Gastrocnemius medialis (tissue), 4 donors: ENCODE results near the gene SCNN1G.

Source experiments
- CTCF ChIP-seq, 5 experiments: fragments of 450-650 bp in 3 of 5; fragments of 200-600 bp in 2 of 5; sonication (generic) in 2 of 5; IDR thresholded peaks in 4 of 5; conservative IDR thresholded peaks in 1 of 5; 1 replicate in 4 of 5; 2 replicates in 1 of 5; pipeline ENCODE4 v1.5.1; 2016 to 2019; ENCODE audit warnings: antibody characterized with exemption in 5 of 5, mild to moderate bottlenecking in 3 of 5, moderate library complexity in 3 of 5
- POLR2A ChIP-seq, 2 donors: fragments of 450-650 bp; IDR thresholded peaks; one replicate each; pipeline ENCODE4 v1.6.1; 2017; ENCODE audit warnings: antibody characterized with exemption in 2 of 2, mild to moderate bottlenecking in 2 of 2, moderate library complexity in 2 of 2

DNA sequence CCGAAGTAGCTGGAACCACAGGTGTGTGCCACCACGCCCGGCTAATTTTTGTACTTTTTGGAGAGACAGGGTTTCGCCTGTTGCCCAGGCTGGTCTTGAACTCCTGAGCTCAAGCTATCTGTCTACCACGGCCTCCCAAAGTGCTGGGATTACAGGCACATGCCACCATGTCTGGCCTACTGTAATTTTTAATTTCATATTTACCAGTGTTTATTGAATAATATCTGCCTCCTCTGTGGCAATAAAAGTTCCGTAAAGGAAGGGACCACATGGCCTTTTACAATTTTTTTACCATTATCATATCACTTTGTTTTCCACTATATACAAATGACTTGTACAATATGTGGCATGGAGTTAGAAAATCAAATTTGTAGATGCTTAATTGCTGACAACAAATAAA, 41.0 kb upstream of the SCNN1G start:
- no peak for TF ChIP-seq CTCF (IDR thresholded peaks at IDR 0.05 in 4 of 5, conservative IDR thresholded peaks at IDR 0.05 in 1 of 5)
- TF ChIP-seq POLR2A (IDR thresholded peaks at IDR 0.05): no peak
